Adipose tissue (tissue), 3 donors: ENCODE results near the gene SLC8A2. TPM values are rescaled to one million over a fixed set of nuclear protein-coding genes. Genes with fewer than 3 reads are reported as not detected.

Source experiments
- H3K27ac ChIP-seq: one replicate; pipeline ENCODE4 v1.5.1; 2013; ENCODE audit warnings: low read depth, low read length
- WGBS, 3 donors: extraction: QIAGEN DNeasy Blood & Tissue Kit; methylation state at CpG; one replicate each; pipeline ENCODE4 v1.1.7; 2013; 5-methylcytosine and 5-hydroxymethylcytosine counted together
- polyA plus RNA-seq, 3 donors: library from polyadenylated mRNA; stranded (reverse); fragments of 200-250 nt; gene quantifications; one replicate each; pipeline ENCODE4 v1.2.3, GENCODE V29; 2013
- donor health status: healthy with polysubstance abuse.
- donor health status: Bipolar disorder and iron deficiency.
- donor health status: healthy.

The SLC8A2 gene
- polyA plus RNA-seq, 3 donors, result 0.28 to 1.9 TPM; not detected in 1

DNA sequence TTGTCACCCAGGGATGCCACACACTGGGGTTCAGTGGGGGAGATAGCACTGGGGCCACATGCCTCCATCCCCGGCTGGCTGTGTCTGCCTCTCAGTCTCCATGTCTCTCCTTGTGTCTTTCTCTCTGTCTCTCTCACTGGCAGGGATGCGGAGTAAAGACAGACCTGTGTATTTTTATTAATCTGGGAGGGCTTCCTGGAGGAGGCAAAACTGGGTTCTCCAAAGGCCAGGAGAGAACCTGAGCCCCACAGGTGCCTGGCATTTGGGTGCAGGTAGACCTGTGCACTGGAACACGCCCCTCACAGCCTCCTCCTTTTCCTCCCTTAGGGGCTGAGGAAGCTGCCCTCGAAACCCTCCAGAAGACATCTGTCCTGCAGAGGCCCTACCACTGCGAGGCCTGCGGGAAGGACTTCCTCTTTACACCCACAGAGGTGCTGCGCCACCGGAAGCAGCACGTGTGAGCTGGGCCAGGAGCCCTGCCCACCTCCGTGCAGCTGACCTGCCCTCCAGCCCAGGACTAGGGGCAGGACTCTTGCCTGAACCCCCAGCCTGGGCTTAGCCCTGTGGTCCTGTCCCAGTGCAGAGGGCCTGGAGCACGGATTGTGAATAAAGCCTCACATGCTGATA is 89.9 kb downstream of the SLC8A2 start:
- 54 to 79% (median 59%) methylated on average over 11 of the region's 11 CpGs for WGBS, 3 donors
- H3K27ac ChIP-seq, result no peak overlapping the region

DNA sequence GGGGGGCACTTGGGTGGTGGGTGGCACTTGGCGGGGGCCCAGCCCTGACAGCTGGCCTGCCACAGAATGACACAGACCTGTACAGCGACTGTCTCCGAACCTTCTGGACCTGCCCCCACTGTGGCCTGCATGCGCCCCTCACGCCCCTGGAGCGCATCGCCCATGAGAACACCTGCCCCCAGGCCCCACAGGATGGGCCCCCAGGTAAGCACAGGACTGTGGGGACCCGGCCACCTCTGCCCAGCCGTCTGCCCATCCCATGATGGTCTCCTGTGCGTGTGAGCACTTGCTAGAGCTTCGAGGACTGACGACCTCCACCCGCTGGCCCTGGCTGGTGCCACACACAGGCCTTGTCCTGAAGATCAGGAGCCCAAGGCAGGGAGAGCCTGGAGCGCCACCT is 90.6 kb downstream of the SLC8A2 start:
- WGBS, 3 donors, result 94 to 95% (median 95%) methylated on average over 14 of the region's 14 CpGs
- H3K27ac ChIP-seq, result no peak overlapping the region

DNA sequence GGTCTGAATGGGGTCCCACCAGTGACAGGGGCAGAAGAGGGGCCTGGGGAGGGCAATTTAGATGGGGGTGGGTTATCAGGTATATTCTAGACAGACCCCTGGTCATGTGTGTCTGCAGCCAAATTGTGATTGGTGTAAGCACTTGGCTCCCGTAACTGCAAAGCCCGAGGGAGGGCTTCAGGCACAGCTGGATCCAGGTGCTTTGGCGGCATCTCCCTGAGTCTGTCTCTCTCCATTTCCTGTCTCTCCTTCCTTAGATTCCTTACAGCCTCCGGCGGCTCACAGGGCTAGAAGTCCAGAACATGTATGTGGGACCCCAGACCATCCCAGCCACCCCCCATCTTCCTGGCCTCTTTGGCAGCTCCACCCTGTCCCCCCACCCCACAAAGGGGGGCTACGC is 91.1 kb downstream of the SLC8A2 start:
- 92 to 98% (median 96%) methylated on average over 6 of the region's 6 CpGs for WGBS, 3 donors
- H3K27ac ChIP-seq, result no peak overlapping the region

DNA sequence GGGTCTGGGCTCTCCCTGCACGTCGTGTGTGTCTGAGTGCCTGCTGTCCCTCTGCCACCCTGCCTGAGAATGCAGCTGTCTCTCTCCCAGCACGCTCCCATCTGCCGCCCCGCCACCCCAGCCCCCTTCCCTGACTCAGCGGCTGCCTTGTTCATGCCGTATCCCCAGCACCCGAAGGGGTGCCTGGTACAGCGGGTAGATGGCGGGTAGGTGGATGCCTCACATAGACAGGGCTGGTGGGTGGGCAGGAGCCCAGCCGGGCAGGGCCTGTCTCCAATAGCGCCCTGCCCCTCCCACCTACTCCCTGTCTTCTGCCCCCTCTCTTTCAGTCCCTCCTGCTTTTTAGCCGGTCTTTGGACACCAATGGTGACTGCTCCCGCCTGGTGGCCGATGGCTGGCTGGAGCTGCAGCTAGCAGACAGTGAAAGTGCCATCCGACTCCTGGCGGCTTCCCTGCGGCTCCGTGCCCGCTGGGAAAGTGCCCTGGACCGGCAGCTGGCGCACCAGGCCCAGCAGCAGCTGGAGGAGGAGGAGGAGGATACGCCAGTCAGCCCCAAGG is 92.2 kb downstream of the SLC8A2 start:
- H3K27ac ChIP-seq, result no peak overlapping the region
- 86 to 94% (median 94%) methylated on average over 23 of the region's 23 CpGs for WGBS, 3 donors

DNA sequence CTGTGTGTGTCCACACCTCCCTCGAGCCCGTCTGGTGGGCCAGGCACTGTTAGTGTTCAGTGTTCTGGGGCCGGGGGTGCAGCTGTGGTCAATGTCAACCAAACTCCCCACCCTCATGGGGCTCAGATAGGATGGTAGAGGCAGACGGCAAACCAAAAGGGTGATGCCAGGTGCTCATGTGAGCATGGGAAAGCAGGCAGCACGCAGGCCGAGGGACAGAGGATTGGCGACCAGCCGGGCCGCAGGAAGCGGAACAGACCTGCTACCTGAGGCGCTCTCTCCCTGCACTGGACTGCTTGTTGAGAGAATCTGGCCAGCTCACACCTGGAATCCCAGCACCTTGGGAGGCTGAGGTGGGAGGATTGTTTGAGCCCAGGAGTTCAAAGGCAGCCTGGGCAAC is 93.4 kb downstream of the SLC8A2 start:
- H3K27ac ChIP-seq, result no peak overlapping the region
- WGBS, 3 donors, result 85 to 96% (median 93%) methylated on average over 11 of the region's 11 CpGs

Other genes starting within 250 kb of the SLC8A2 start
- gene BBC3, start 240.7 kb downstream of the SLC8A2 start, polyA plus RNA-seq, result 1 to 10 TPM; 3.1 to 8.6 (median 4.2) TPM
- 10 to 100 TPM; 24.6 to 38.3 (median 33.4) TPM for gene CCDC9, start 215.4 kb downstream of the SLC8A2 start, polyA plus RNA-seq
- gene INAFM1, start 197.0 kb downstream of the SLC8A2 start, polyA plus RNA-seq, result 10 to 100 TPM; 13.2 to 25.4 (median 16.1) TPM
- 10 to 100 TPM in 2 of 3 donors, 1 to 10 TPM in 1; 3.6 to 50.5 (median 26.9) TPM for gene C5AR1, start 162.0 kb downstream of the SLC8A2 start, polyA plus RNA-seq
- 1 to 10 TPM in 1 of 3 donors, under 1 TPM in 2; 0.44 to 4.2 (median 0.90) TPM for gene C5AR2, start 139.7 kb downstream of the SLC8A2 start, polyA plus RNA-seq
- 10 to 100 TPM in 1 of 3 donors, 1 to 10 TPM in 2; 5.6 to 11.0 (median 7.4) TPM for gene DHX34, start 122.6 kb downstream of the SLC8A2 start, polyA plus RNA-seq
- 10 to 100 TPM in 1 of 3 donors, 1 to 10 TPM in 2; 4.3 to 28.6 (median 10.0) TPM for gene MEIS3, start 52.4 kb downstream of the SLC8A2 start, polyA plus RNA-seq
- 10 to 100 TPM in 1 of 3 donors, 1 to 10 TPM in 2; 7.7 to 11.2 (median 8.5) TPM for gene KPTN, start 12.3 kb upstream of the SLC8A2 start, polyA plus RNA-seq
- gene NAPA, start 43.2 kb upstream of the SLC8A2 start, polyA plus RNA-seq, result 10 to 100 TPM; 57.1 to 99.0 (median 78.1) TPM
- gene ZNF541, start 101.3 kb upstream of the SLC8A2 start, polyA plus RNA-seq, result under 1 TPM; 0.07 to 0.45 (median 0.30) TPM
- gene BICRA, start 137.2 kb upstream of the SLC8A2 start, polyA plus RNA-seq, result 1 to 10 TPM; 3.1 to 6.2 (median 4.2) TPM
- gene EHD2, start 241.5 kb upstream of the SLC8A2 start, polyA plus RNA-seq, result 100 to 1,000 TPM in 2 of 3 donors, 10 to 100 TPM in 1; 32.7 to 202 (median 129) TPM